Measurements from ENCODE around the gene XYLT1. TPM values are rescaled to one million over a fixed set of nuclear protein-coding genes. Genes with fewer than 3 reads are reported as not detected.

The XYLT1 gene
- total RNA-seq, 2 donors from 2014 or later: 5.1 to 19.3 TPM

- TF ChIP-seq POLR2AphosphoS5 (IDR thresholded peaks at IDR 0.05): no peak
- TF ChIP-seq CTCF (IDR thresholded peaks at IDR 0.05): no peak
- TF ChIP-seq POLR2A (IDR thresholded peaks at IDR 0.05): no peak
- Histone ChIP-seq H3K27ac (no peak overlapping the region), H3K4me3 (no peak overlapping the region), H3K4me1 (replicated peaks) (no peaks in the 10 kb centered on the region), H3K36me3 (no peaks in the 10 kb centered on the region), H3K9me3 (no peaks in the 10 kb centered on the region), H3K27me3 (replicated peaks; ENCODE audit: insufficient read depth) (no peaks in the 10 kb centered on the region)
- intact Hi-C loops (cut with DNase I): no loop called here
- DNase-seq (ENCODE audit: low spot score): no peak
- 74% methylated on average over 6 of the region's 6 CpGs for WGBS
Observed at GRCh38 chr16:17259751-17260270, 210.9 kb downstream of the XYLT1 start.

GRCh38 chr16:17258848-17259713, 211.7 kb downstream of the XYLT1 start:
- no peaks in the 10 kb centered on the region for H3K27me3 ChIP-seq (replicated peaks; ENCODE audit: insufficient read depth)
- no peaks in the 10 kb centered on the region for H3K4me1 ChIP-seq (replicated peaks)
- H3K9me3 ChIP-seq: no peaks in the 10 kb centered on the region
- no peak for DNase-seq (ENCODE audit: low spot score)
- no peak overlapping the region for H3K27ac ChIP-seq
- TF ChIP-seq POLR2AphosphoS5 (IDR thresholded peaks at IDR 0.05): no peak
- no peak for TF ChIP-seq CTCF (IDR thresholded peaks at IDR 0.05)
- no peak for TF ChIP-seq POLR2A (IDR thresholded peaks at IDR 0.05)
- intact Hi-C loops (cut with DNase I): no loop called here
- H3K4me3 ChIP-seq: no peak overlapping the region
- no peaks in the 10 kb centered on the region for H3K36me3 ChIP-seq
- WGBS: 88% methylated on average over 23 of the region's 23 CpGs

- H3K27ac ChIP-seq: no peak overlapping the region
- WGBS: 70% methylated on average over 2 of the region's 2 CpGs
- H3K27me3 ChIP-seq (replicated peaks; ENCODE audit: insufficient read depth): no peaks in the 10 kb centered on the region
- H3K9me3 ChIP-seq: no peaks in the 10 kb centered on the region
- DNase-seq (ENCODE audit: low spot score): no peak
- H3K4me1 ChIP-seq (replicated peaks): no peaks in the 10 kb centered on the region
- no peaks in the 10 kb centered on the region for H3K36me3 ChIP-seq
- no peak for TF ChIP-seq POLR2AphosphoS5 (IDR thresholded peaks at IDR 0.05)
- no peak for TF ChIP-seq CTCF (IDR thresholded peaks at IDR 0.05)
- TF ChIP-seq POLR2A (IDR thresholded peaks at IDR 0.05): no peak
- no peak overlapping the region for H3K4me3 ChIP-seq
- intact Hi-C loops (cut with DNase I): no loop called here
Observed at GRCh38 chr16:17258077-17258599, 212.6 kb downstream of the XYLT1 start.

DNA sequence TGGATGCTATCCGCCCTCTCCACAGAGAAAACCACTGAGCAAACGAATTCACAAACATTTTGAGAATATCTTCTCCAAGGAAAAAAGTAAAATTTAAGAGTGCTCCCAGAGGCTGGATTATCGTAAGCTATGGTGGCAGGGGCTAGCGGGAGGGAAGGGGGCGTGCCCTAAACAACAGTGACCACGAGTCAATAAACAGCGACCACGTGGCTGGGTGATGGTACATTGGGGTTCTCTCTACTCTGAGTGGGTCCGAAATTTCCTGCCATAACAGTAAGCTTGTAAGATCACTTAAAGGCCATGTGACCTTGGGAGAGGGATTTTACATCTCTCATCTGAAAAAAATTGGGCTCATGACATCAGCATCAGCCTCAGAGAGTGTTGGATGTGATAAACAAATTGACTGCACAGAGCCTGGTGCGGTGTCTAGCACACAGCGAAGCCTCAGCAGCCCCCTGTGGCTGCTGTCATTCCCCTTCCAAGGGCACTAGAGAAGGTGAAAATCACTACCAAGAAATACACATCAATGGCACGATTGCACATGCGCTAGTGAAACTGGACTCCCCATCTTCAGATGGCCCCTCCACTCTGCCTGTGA, 213.2 kb downstream of the XYLT1 start:
- no peak for DNase-seq (ENCODE audit: low spot score)
- Histone ChIP-seq H3K27me3 (replicated peaks; ENCODE audit: insufficient read depth) (no peaks in the 10 kb centered on the region), H3K36me3 (no peaks in the 10 kb centered on the region), H3K27ac (no peak overlapping the region), H3K4me3 (no peak overlapping the region), H3K4me1 (replicated peaks) (no peaks in the 10 kb centered on the region), H3K9me3 (no peaks in the 10 kb centered on the region)
- 92% methylated on average over 13 of the region's 13 CpGs for WGBS
- intact Hi-C loops (cut with DNase I): no loop called here
- TF ChIP-seq CTCF (IDR thresholded peaks at IDR 0.05): no peak
- no peak for TF ChIP-seq POLR2A (IDR thresholded peaks at IDR 0.05)
- TF ChIP-seq POLR2AphosphoS5 (IDR thresholded peaks at IDR 0.05): no peak
